GM18517 (cell line): ENCODE data around the gene PHKA2.

Experiments used
- ATAC-seq: cut with Tn5 transposase; IDR thresholded peaks from one replicate; pipeline ENCODE4 v1.9.1; 2021; ENCODE audit warnings: mild to moderate bottlenecking, moderate library complexity; ENCODE audit not compliant: unreplicated experiment

Gene PHKA2

GRCh38 chrX:18890049-18890381 is 93.9 kb downstream of the PHKA2 start:
- no peak for ATAC-seq

DNA sequence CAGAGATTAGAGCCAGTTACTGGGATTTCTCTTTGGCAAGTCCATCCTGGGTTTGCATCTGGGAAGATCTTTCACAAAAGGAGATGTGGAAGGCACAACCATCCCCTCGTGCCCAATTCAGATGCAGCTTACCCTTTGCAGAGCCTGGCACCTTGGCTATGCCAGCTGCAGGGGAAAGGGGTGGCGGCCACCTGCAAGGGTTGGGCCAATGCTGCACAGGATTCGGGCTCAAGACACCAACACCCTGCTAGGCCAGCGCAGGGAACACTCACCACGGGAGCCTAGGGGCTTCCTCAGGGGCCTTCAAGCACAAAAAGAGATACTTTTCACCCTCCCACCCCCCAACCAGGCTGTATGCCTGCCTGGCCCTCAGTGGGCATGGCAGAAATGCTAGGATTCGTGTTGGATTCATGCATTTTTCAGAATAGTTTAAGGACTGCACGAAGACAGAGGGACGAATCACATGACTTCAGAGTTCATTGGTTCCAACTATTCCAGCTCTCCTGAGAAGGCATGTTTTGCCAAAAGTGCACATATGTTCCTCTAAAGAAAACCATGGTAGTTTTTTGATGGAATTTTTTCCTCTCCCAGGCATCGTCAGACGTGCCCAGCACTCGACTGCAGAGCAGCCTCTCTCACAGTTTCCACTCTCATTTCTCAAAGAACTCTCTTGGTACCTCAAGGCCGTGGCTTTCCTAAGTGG is 94.4 kb downstream of the PHKA2 start:
- ATAC-seq = no peak

- ATAC-seq = no peak
Observed at GRCh38 chrX:18888281-18888680, 95.6 kb downstream of the PHKA2 start.

DNA sequence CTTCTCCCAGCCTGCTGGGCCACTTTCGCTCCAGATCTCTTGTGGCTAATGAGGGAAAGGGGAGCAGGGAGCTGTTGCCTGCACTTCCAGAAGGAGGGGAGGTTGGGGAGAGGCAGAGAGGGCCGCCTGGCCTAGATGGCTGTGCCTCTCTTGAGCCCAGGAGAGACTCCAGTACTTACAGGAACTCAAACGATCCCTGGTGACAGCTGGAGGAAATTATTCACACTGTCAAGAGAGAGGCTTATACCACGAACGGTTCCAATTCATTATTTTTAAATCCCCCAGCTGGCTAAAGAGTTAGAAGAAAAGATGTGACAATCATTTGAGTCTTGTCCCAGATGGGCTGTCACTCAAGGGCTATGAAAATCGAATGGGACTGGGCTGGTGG is 96.1 kb downstream of the PHKA2 start:
- ATAC-seq = no peak

- no peak for ATAC-seq
Observed at GRCh38 chrX:18887177-18887824, 96.6 kb downstream of the PHKA2 start.

- peak; percentile 82 for ATAC-seq
Observed at GRCh38 chrX:18886344-18887161, 97.4 kb downstream of the PHKA2 start.

DNA sequence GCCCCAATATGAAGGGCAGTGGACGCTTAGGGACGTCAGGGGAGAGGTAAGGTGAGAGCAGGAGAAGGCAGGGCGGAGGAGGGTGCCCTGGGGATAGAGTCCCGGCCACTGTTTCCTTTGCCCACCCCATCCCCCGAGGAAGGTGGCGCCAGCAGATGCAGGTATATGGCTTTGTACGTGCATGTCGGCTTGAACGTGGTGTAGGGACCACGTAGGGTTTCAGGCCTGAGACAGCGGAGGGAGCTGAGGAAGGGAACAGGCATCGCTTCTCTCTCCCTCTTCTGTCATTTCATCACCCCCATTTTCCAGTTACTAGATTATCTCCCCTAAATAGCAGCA is 97.9 kb downstream of the PHKA2 start:
- ATAC-seq = peak; percentile 31

GRCh38 chrX:18885328-18886004 is 98.4 kb downstream of the PHKA2 start:
- ATAC-seq = no peak

GRCh38 chrX:18884916-18885315 is 99.0 kb downstream of the PHKA2 start:
- no peak for ATAC-seq

DNA sequence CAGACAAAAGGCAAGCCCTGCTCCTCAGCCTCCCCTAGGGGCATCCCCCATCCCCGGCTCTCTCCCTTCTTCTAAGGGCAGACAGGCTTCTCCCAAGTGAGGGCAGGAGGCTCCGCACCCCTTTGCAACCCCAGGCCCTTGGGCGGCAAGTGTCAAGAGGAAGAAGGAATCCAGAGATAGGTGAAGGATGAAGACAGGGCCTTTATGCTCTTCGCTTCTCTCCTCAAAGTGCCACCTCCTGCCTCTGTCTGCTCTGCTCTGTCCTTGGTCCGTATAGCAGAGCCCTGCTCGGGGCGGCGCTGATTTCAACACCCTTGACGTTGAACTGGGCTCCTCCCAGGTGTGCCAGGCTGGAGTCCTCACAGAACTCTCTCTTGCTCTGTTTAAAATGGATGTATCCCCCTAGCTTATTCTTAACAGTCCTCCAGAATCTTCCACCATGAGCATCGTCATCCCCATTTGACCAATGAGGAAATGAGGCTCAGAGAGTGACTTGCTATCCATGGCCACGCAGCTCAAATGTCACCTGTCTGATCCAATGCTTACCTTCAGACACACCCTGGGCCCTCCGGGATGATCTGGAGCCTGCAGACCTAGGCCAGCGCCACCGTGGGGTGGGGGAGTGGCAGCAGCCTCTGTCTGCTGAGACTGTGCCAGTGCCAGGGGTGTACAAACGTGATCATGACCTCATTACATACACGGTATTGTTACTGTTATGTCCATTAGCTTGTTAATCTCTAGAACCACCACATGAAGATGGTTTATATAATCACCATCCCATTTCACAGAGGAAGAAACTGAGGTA is 99.8 kb downstream of the PHKA2 start:
- no peak for ATAC-seq

GRCh38 chrX:18883234-18883960 is 100.5 kb downstream of the PHKA2 start:
- no peak for ATAC-seq

DNA sequence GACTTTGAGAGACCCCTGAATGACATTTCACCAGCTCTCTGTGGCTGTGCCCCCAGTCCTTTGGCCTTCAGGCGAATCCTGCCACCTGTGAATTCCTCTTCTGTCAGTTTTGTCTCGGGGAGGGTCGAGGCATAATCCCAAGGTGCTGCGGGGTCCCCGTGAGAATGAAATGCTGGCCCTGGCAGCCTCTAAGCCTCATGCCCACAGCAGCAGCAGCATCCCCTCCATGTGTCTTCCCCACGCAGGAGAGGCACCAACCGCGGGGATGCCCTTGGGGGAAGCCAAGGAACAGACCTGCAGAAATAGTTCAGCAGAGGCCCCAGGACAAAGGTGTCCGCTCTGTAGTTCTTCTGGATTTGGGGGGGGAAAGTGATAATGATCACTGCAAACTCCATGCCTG is 104.8 kb downstream of the PHKA2 start:
- no peak for ATAC-seq

DNA sequence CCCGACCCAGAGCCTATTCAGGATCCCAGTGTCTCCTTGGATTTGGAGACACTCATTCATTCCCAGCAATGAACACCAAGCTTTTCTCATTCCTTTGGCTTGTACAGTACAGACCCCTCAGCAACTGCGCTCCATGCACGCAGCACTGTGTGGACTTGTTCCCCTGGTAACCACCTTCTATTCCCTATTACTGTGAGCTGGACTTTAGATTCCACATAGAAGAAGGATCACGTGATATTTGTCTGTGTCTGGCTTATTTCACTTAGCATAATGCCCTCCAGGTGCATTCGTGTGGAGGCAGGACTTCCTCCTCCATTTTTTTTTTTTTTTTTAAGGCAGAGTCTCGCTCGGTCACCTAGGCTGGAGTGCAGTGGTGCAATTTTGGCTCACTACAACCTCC is 106.4 kb downstream of the PHKA2 start:
- no peak for ATAC-seq

- ATAC-seq = no peak
Observed at GRCh38 chrX:18875256-18875878, 108.5 kb downstream of the PHKA2 start.

DNA sequence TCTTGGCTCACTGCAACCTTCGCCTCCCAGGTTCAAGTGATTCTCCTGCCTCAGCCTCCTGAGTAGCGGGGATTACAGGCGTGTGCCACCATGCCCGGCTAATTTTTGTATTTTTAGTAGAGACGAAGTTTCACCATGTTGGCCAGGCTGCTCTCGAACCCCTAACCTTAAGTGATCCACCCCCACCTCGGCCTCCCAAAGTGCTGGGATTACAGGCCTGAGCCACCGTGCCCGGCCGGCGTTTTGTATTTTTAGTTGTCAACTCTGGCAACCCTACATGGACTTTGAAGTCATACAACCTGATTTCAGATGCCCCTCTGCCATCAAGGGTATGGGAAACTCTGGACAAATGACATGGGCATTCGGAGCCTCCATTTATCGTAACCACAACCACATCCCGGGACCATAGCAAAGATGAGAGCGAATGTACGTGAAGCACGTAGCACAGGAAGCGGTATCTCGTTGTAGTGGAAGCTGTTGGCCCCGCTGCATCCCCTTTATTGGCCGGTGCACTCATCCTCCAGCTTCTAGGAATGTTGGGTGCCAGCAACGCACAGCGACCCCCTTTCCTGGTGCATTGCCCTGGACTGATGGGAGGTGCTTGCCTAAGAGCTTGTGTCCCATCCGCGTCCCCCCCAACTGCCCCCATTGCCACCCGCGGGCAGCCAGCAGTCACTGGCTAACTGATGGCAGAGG is 109.2 kb downstream of the PHKA2 start:
- no peak for ATAC-seq

GRCh38 chrX:18873836-18874235 is 110.1 kb downstream of the PHKA2 start:
- no peak for ATAC-seq

DNA sequence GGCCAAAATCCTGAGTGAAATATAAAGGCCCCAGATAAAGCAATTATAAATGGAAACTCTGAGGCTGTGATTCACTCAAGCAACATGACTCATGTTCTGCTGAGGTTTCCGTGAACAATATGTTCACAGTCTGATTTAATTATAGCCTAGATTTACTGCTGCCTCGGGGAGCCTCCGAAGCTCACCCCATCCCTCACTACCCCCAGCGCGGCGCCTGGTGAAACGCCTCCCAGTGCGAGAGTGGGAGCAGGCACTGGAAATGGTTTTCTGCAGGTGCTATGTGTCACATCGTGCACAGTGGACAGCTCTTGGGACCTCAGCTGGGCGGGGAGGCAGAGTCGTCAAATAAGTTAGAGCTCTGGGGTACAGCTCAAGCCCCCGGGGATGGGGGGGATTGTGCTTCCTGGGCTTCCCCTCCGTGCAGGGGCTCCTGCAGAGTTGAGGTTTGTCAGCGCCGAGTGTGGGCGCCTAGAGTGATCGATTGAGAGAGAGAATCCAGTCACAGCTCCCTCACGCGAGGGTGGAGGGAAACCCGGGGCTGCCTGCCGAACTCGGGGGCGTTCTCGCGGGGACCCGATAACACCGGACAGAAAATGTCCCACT is 110.6 kb downstream of the PHKA2 start:
- ATAC-seq = no peak

- no peak for ATAC-seq
Observed at GRCh38 chrX:18872621-18873020, 111.3 kb downstream of the PHKA2 start.

GRCh38 chrX:18871970-18872369 is 111.9 kb downstream of the PHKA2 start:
- ATAC-seq = no peak
